CD8-positive, alpha-beta memory T cell (primary cell): ENCODE data around the gene NRIP1. TPM values are rescaled to one million over a fixed set of nuclear protein-coding genes. Genes with fewer than 3 reads are reported as not detected.

Experiments used
- CTCF ChIA-PET: fragments of 350-600 bp; sonication (Branson Sonifier 250); formaldehyde crosslinking; loops from one replicate; lab custom pipeline; 2021; ENCODE audit warnings: antibody characterized with exemption; lab: Charles Lee
- POLR2A ChIA-PET: fragments of 350-600 bp; sonication (Branson Sonifier 250); formaldehyde crosslinking; loops from one replicate; lab custom pipeline; 2021; ENCODE audit warnings: antibody characterized with exemption; lab: Charles Lee
- DNase-seq, 5 donors: peaks; one replicate each; pipeline versions ENCODE4 v3.0.0 to v3.0.0-alpha.2; 2020 to 2022; ENCODE audit warnings: mixed read lengths in 1 of 5
- H3K27ac ChIP-seq: one replicate; pipeline ENCODE4 v1.7.0; 2013; ENCODE audit warnings: low read depth, mild to moderate bottlenecking, low read length, moderate library complexity
- H3K27me3 ChIP-seq: 2 replicates; pipeline ENCODE4 v1.7.0; 2013; ENCODE audit warnings: low read length, mild to moderate bottlenecking; ENCODE audit not compliant: insufficient read depth, poor library complexity, severe bottlenecking
- H3K36me3 ChIP-seq: 2 replicates; pipeline ENCODE4 v1.7.0; 2013; ENCODE audit warnings: mild to moderate bottlenecking, low read length, moderate library complexity; ENCODE audit not compliant: insufficient read depth
- H3K4me1 ChIP-seq: 2 replicates; pipeline ENCODE4 v1.7.0; 2013; ENCODE audit warnings: mild to moderate bottlenecking, low read length, moderate library complexity; ENCODE audit not compliant: insufficient read depth
- H3K4me3 ChIP-seq: 2 replicates; pipeline ENCODE4 v1.7.0; 2013; ENCODE audit warnings: mild to moderate bottlenecking, low read length
- H3K9me3 ChIP-seq: 2 replicates; pipeline ENCODE4 v1.7.0; 2013; ENCODE audit warnings: mild to moderate bottlenecking, low read length
- H3K27ac Mint-ChIP-seq, 8 donors: one replicate each; pipeline ENCODE4 v1.8.0; 2020 to 2021; ENCODE audit warnings: mixed read lengths in 8 of 8, mild to moderate bottlenecking in 6 of 8, inconsistent platforms in 3 of 8, moderate library complexity in 3 of 8
- H3K27me3 Mint-ChIP-seq, 2 donors: one replicate each; pipeline ENCODE4 v1.8.0; 2020 to 2021; ENCODE audit warnings: mixed read lengths in 2 of 2, mild to moderate bottlenecking in 1 of 2, moderate library complexity in 1 of 2
- H3K36me3 Mint-ChIP-seq, 3 donors: one replicate each; pipeline ENCODE4 v1.8.0; 2020 to 2021; ENCODE audit warnings: mixed read lengths in 3 of 3, inconsistent platforms in 1 of 3, mild to moderate bottlenecking in 1 of 3
- H3K4me1 Mint-ChIP-seq, 3 donors: one replicate each; pipeline ENCODE4 v1.8.0; 2020 to 2021; ENCODE audit warnings: mixed read lengths in 3 of 3, inconsistent platforms in 1 of 3, mild to moderate bottlenecking in 1 of 3
- H3K4me3 Mint-ChIP-seq, 7 donors: one replicate each; pipeline ENCODE4 v1.8.0; 2020 to 2021; ENCODE audit warnings: mixed read lengths in 7 of 7, mild to moderate bottlenecking in 6 of 7, moderate library complexity in 4 of 7, inconsistent platforms in 2 of 7
- H3K9me3 Mint-ChIP-seq, 5 donors: one replicate each; pipeline ENCODE4 v1.8.0; 2020 to 2022; ENCODE audit warnings: mixed read lengths in 5 of 5, mild to moderate bottlenecking in 3 of 5, moderate library complexity in 2 of 5, inconsistent platforms in 1 of 5
- polyA plus RNA-seq: library from polyadenylated mRNA; unstranded; fragments of 300-500 nt; fragmentation: Illumina TruSeq; gene quantifications from one replicate; pipeline ENCODE4 v1.2.3, GENCODE V29; 2021
- total RNA-seq, 2 experiments: library from RNA; stranded (reverse); gene quantifications; one replicate each; pipeline ENCODE4 v1.2.3, GENCODE V29; 2021

The NRIP1 gene
- total and polyA plus RNA-seq, 3 experiments from 2014 or later: 14.6 to 37.6 (median 15.7) TPM

DNA sequence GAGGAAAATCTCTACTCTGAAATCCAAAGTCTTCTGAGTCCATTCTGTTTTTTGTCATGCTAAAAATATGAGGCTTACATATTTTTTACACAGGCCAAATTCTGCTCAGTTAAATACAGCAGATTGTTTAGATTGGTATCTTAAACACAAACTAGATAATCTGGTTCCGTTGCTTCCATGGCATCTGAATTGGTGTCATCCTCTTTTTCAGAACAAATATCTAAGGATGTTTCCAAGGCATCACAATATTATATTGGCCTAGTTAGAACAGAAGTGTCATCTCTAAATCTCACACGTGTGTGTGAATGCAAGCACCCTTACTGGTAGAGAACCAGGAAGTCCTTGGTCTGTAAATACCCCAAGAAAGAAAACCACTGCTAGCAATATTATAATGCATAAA is 151.2 kb downstream of the NRIP1 start:
- no peak overlapping the region for H3K27ac Mint-ChIP-seq
- no peak overlapping the region for H3K27ac ChIP-seq
- no peaks in the 10 kb centered on the region for H3K4me1 Mint-ChIP-seq
- no peak overlapping the region for H3K4me3 Mint-ChIP-seq
- peaks cover 0 to 15% (median 0%) of the 10 kb centered on the region in 3 donors for H3K36me3 Mint-ChIP-seq
- no peak for DNase-seq
- ChIA-PET CTCF (no interaction called here), POLR2A (no interaction called here)
- H3K36me3 ChIP-seq: no peaks in the 10 kb centered on the region
- no peak overlapping the region for H3K4me3 ChIP-seq
- H3K4me1 ChIP-seq: no peaks in the 10 kb centered on the region
- peaks cover 3 to 7% of the 10 kb centered on the region in 2 donors for H3K27me3 Mint-ChIP-seq
- H3K9me3 ChIP-seq: no peaks in the 10 kb centered on the region
- no peaks in the 10 kb centered on the region for H3K27me3 ChIP-seq
- peaks cover 0 to 1% (median 0%) of the 10 kb centered on the region in 5 donors for H3K9me3 Mint-ChIP-seq

DNA sequence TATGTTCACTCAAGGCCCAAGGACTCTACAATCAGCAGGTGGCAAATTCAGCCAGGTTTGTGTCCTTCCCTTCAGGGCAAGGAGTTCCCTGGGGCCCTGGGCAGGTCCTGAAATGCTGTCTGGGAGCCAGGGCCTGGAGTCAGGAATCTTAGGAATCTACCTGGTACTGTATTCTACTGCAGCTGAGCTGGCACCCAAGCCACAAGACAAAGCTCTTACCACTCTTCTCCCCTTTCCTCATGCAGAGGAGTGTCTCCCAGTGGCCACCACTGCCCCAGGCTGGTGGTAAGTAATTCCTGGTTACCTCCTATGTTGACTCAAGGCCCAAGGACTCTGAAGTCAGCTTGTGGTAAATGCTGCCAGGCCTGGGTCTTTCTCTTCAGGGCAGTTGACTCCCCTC is 153.4 kb downstream of the NRIP1 start:
- peaks cover 0 to 15% (median 0%) of the 10 kb centered on the region in 3 donors for H3K36me3 Mint-ChIP-seq
- Histone ChIP-seq H3K4me3 (no peak overlapping the region), H3K27me3 (no peaks in the 10 kb centered on the region), H3K9me3 (no peaks in the 10 kb centered on the region), H3K4me1 (no peaks in the 10 kb centered on the region), H3K27ac (no peak overlapping the region), H3K36me3 (no peaks in the 10 kb centered on the region)
- no peak for DNase-seq
- peaks cover 3 to 7% of the 10 kb centered on the region in 2 donors for H3K27me3 Mint-ChIP-seq
- ChIA-PET POLR2A (no interaction called here), CTCF (no interaction called here)
- no peak overlapping the region for H3K27ac Mint-ChIP-seq
- H3K4me1 Mint-ChIP-seq: no peaks in the 10 kb centered on the region
- H3K4me3 Mint-ChIP-seq: no peak overlapping the region
- peaks cover 0 to 1% (median 0%) of the 10 kb centered on the region in 5 donors for H3K9me3 Mint-ChIP-seq
